HG02884 (cell line): ENCODE results near the gene USP10.

Experiments used
- ATAC-seq: cut with Tn5 transposase; IDR thresholded peaks from one replicate; pipeline ENCODE4 v1.9.1; 2021; ENCODE audit warnings: mild to moderate bottlenecking, moderate library complexity; ENCODE audit not compliant: unreplicated experiment

USP10 gene, protein sequence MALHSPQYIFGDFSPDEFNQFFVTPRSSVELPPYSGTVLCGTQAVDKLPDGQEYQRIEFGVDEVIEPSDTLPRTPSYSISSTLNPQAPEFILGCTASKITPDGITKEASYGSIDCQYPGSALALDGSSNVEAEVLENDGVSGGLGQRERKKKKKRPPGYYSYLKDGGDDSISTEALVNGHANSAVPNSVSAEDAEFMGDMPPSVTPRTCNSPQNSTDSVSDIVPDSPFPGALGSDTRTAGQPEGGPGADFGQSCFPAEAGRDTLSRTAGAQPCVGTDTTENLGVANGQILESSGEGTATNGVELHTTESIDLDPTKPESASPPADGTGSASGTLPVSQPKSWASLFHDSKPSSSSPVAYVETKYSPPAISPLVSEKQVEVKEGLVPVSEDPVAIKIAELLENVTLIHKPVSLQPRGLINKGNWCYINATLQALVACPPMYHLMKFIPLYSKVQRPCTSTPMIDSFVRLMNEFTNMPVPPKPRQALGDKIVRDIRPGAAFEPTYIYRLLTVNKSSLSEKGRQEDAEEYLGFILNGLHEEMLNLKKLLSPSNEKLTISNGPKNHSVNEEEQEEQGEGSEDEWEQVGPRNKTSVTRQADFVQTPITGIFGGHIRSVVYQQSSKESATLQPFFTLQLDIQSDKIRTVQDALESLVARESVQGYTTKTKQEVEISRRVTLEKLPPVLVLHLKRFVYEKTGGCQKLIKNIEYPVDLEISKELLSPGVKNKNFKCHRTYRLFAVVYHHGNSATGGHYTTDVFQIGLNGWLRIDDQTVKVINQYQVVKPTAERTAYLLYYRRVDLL

GRCh38 chr16:84699712-84700445, at the start of gene USP10:
TSS of gene USP10 (plus strand) at chr16:84700000. CDS start at chr16:84700091, 91 bp downstream.
- peak; percentile 65 for ATAC-seq

DNA sequence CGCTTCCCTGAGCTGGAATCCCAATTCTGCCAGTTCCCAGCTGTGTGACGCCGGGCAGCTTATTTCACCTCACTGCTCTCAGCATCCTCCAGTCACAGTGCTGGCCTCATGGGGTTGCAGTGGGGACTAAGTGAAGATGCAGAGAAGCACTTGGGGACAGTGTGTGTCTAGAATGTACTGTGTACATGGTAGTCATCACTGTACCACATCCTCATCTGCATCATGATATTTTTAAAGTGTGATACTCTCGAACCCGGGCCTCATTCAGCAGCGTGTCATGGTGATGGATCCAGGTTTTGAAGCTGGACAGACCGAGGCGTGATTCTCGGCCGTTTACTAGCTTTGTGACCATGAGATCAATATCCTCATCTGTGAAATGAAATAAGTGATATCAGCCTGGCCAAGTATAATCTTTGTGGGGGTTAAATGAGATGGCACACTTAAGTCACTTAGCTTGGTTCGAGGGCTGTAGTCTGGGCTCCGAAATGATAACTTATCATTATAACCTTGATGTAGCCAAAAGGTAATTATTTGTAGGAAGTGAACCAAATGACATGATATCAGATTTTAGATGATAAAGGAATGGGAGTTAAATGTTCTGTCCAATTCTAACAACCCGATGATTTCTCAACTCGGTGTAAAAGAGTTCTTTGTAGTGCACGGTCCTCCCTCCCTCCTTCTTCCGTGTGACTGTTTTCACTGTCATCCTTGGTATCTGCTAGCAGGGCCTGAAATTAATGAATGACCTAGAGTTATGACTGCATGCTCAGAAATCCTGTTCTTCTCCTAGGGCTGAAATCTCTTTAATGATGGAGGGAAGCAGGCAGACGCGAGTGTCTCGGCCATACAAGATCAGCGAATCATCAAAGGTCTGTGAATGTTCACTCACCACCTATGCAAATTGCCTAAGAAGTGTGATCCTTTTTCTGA, 49.5 kb upstream of the USP10 start:
- no peak for ATAC-seq

- no peak for ATAC-seq
These were observed 47.2 kb upstream of the USP10 start for GRCh38 chr16:84652566-84652965.

- no peak for ATAC-seq
These were observed 45.6 kb upstream of the USP10 start for GRCh38 chr16:84654238-84654637.

GRCh38 chr16:84654998-84655397, 44.8 kb upstream of the USP10 start:
- ATAC-seq = no peak

- ATAC-seq = no peak
These were observed 43.2 kb upstream of the USP10 start for GRCh38 chr16:84656649-84657048.

DNA sequence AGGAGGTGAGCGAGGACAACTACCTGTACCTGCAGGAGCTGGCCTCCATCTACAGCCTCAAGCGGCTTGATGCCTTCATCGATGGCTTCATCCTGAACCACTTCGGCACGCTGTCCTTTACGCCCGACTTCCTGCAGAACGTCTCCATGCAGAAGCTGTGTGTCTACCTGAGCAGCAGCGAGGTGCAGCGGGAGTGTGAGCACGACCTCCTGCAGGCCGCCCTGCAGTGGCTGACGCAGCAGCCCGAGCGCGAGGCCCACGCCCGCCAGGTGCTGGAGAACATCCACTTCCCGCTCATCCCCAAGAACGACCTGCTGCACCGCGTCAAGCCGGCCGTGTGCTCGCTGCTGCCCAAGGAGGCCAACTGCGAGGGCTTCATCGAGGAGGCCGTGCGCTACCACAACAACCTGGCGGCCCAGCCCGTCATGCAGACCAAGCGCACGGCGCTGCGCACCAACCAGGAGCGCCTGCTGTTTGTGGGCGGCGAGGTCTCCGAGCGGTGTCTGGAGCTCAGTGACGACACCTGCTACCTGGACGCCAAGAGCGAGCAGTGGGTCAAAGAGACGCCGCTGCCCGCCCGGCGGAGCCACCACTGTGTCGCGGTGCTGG, 42.5 kb upstream of the USP10 start:
- ATAC-seq = no peak

DNA sequence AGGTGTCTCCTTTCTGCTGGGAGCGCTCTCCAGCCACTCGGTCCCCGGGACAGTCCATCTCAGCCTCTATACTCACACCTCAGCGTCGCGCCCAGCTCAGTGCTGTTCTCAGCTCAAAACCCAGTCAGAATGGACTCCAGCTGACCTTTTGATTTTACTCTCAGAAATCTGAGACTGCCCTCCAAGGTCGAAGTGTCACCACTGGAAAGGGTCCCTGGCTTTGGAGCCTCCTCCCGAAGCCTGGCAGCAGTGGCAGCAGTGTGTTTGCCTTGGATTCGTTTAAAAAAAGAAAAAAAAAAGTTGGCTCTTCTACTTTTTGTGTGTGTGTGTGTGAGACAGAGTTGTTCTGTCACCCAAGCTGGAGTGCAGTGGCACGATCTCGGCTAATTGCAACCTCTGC, 41.1 kb upstream of the USP10 start:
- no peak for ATAC-seq

DNA sequence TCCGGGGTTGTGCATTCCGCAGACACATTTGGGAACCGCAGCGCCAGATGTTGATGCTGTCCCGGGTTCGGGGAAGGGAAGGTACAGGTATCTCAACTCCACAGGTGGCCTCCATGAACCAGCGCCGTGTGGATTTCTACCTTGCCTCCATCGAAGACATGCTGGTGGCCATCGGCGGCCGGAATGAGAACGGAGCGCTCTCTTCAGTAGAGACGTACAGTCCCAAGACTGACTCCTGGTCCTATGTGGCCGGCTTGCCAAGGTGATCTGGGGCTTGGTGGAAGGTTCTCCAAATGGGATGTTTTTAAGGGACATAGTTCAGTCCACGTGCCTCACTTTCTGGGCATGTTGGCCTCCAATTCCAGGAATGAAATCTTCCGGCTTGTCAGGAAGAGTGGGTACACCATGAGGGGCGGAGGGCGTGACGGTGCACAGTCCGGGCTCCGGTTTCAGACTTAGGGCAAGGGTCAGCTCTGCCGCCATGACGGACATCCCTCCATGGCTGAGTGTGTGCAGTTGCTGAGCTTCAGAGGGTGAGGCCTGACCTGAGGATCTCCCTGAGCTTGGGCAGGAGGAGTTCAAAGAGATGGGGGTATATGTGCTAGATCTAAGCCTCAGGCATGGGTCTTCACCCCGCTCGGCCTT, 40.0 kb upstream of the USP10 start:
- no peak for ATAC-seq

GRCh38 chr16:84660973-84661372, 38.8 kb upstream of the USP10 start:
- no peak for ATAC-seq

- ATAC-seq = no peak
These were observed 38.3 kb upstream of the USP10 start for GRCh38 chr16:84661418-84662060.

GRCh38 chr16:84662471-84662870, 37.3 kb upstream of the USP10 start:
- ATAC-seq = no peak

DNA sequence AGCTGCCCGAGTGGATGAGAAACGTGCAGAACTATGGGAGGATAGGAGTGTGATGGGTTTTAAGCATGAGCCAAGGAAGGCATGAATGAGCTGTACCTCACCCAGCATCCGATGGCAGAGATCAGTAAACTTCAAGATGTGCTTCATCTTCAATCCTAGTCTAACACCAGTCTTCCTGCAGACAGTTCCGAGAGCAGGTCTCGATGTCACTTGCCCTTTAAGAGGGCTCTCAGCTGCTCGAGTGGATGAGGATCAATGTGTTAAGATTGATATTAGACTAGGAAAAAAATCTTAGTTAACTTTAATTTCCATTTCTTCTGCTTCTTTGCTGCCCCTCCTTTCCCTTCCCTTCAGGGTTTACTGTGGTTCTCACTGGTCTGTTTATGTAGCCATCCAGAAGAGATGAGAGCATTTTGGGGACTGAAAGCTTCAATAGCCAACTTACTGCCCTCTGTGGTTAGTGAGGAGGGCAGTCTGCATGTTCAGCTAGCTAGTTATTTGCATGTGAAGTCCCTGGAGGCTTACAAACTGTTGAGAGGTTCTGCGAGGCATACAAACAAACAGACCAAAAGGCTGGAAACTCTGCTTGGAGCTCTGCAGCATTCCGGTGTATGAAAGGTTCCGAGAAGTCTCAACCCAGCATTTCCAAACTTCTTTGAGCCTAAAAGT, 36.2 kb upstream of the USP10 start:
- peak; percentile 68 for ATAC-seq

- ATAC-seq = no peak
These were observed 34.4 kb upstream of the USP10 start for GRCh38 chr16:84665359-84665758.

DNA sequence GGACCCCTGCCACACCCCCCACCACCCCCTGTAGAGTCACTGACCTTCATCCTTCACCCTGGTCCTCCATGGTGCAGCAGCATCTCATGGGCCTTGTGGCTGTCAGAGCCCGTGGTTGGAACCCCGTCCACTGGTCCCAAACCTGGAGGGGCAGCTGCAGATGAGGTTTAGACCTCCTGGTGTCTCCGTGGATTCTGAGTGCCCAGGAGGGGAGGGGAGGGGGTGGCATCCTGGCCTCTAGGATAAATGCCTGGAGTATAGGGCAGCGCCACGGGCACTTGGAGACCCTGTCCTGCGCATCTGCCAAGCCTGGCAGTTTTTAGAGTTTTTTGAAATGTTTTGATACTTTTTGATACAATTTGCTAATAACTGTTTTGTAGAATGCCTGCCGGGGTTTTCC, 34.0 kb upstream of the USP10 start:
- no peak for ATAC-seq

DNA sequence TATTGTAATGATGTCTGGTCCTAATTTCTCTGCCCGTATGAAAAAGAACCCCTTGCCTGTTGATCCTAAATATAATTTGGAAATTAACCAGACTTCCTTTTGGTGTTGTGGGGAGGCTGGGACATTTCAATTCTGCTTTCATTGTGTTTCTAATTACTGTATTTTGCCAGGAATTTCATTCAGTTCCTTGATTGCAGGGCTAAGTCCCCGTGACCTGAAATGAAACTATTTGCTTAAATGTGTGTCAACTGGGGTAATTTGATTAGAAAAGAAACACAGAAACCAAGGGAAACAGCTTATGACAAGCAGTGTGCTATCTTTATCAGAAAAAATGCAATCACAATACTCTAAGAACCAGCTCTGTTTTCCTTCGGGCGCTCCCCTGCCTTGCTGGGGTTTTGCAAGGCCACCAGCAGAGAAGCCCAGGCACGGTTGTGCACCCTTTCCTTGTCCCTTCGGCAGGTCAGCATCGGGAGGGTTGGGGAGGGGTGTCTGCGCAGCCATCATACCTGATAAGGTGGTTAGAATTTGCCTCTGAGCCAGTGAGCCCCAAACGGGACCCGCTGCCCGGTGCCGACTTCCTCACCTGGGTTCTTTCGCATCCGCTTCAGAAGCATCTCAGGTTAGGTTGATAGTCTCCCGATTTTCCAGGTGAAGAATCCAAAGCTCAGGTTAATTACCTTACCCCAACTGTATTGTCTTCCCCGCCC, 32.0 kb upstream of the USP10 start:
- ATAC-seq = no peak

GRCh38 chr16:84670063-84670462, 29.7 kb upstream of the USP10 start:
- ATAC-seq = no peak
